ENCODE data around the gene MVK.
"Not testable (repeated sequence)": the region's sequence is repeated elsewhere in the genome, so short reads cannot be mapped to it uniquely, and the experiment has no call there.

The MVK gene

DNA sequence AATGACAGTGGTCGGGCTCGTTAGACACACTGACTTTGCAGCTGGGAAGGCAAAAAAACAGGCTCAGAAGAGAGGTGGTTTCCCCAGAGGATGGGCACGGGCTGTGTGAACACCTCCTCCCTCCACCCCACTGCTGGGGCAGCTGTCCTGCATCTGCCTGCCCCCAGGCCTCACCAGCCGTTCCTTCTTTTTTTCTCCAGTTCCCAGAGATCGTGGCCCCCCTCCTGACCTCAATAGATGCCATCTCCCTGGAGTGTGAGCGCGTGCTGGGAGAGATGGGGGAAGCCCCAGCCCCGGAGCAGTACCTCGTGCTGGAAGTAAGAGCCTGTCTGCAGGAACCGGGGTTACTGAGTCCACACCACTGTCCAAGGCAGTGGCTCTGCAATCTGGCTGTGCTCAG, 17.4 kb downstream of the MVK start:
- no peak for DNase-seq (ENCODE audit: low spot score)

DNA sequence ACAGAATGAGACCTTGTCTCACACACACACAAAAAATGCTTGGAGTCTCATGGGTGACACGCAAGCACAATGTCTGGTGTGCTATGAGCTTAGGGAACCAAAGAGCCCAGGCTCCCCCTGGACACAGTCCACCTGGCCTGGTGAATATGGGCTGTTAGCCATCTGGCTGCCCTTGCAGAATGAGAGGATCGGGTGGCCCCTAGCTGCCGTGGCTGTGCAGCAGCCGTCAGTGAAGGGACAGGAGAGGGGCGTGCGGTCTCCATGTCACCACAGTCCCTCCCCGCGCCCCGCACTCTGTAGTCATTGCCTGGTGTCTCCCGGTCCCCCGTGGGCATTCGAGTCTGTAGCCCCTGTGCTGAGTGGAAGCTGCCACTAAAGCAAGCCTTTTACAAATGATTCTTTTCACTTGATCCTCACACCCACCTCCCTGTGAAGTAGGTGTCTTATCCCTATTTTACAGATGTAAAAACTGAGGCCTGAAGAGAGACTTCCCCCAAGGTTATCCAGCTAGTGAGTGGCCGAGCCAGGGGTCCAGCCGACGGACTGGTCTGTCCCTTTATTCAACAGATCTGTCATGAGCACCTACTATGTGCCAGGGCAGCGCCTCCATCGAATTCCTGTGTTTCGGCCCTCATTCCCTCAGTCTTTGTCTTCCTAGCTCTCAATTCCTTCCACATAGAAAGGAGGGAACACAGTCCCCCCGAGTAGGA, 18.8 kb downstream of the MVK start:
- DNase-seq (ENCODE audit: low spot score), result no peak

DNA sequence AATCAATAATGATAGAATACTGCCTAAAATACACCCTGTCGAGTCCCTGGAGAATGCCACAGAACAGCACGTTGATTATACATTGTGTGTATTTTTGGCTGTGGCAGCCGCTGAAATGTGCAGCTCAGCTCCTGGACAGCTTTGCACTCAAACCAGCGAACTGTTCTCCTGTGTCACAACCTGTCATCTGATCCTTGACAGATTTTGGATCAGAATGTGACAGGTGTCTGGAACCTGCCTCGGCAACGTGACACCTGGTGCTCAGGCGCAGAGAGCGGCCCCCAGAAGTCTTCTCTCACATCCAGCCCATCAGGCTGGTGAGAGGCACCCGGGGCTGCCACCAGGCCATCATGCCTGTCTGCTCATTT, 19.3 kb downstream of the MVK start:
- no peak for DNase-seq (ENCODE audit: low spot score)

DNA sequence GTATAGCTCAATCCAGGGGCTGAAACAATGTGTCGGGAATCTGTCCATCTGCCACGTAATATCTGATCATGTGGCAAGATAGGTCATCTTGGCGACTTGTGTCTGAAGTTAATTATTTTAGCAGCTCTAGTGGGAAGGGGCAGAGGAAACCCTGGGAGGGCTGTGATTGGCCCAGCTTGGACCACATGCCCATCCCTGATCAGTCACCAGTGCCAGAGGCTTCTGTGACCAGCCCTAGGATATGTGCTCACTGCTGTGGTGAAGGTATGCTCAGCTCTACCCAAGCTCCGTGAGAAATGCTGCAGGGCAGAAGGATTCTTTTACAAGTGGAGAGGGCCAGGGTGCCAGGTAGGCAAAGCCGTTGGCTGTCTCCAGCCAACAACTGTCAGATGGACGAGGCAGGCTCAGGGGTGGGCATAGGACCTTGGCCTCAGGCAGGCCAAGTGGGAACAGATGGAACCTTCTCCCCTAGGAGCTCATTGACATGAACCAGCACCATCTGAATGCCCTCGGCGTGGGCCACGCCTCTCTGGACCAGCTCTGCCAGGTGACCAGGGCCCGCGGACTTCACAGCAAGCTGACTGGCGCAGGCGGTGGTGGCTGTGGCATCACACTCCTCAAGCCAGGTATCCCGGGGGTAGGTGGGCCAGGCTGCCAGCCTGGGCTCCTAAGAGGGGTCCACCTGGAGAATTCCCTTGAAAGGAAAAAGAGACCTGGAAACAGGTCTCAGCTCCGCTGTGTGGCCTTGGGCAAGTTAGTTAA, 21.1 kb downstream of the MVK start:
- DNase-seq (ENCODE audit: low spot score), result no peak

DNA sequence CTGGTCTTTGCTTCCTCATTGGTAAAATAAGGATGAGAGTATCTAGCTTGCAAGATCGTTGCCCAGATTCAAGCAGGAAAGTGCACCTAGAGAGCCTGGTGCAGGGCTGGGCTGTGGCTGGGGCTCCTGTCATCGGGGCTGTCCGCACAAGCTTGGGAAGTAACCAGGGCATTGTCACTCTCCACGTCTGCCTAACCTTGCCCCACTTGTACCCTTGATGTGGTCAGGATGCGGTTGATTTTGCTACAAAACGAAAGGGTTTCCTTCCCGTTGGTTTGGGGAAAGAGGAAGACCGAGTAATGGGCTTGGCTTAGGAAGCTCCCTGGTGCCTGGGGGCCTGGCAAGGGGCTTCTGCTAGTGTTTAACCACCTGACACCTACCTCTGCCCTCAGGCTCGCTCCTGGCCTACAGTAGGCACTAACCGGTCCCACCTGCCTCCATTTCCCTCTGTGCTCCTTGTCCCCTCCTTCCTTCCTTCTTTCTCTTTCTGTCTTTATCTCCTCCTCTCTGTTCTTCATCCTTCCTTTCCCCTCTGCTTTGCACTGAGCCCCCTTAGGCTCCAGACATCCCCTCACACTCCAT, 21.8 kb downstream of the MVK start:
- no peak for DNase-seq (ENCODE audit: low spot score)

- DNase-seq (ENCODE audit: low spot score), result no peak
Measured at GRCh38 chr12:109596418-109597244, 23.0 kb downstream of the MVK start.

DNA sequence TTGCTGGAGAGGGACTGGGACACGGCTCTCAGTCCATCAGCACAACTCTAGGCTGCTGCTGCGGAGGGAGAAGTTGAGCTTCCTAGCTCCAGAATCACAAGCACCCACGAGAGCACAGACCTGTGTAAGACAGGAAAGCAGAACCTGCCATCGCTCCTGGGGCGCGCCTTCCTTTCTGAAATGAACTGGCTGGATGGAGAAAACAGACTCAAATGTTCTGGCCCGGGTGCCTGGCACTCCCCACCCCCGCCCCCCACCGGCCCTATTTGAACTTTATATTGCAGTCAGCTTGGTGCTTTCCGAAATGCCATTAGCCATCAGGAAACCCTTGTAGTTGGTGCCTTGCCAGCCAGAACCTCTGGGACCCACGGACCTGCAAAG, 23.8 kb downstream of the MVK start:
- no peak for DNase-seq (ENCODE audit: low spot score)

- peak; percentile 87 for DNase-seq (ENCODE audit: low spot score)
Measured at GRCh38 chr12:109597795-109598427, 24.3 kb downstream of the MVK start.

DNA sequence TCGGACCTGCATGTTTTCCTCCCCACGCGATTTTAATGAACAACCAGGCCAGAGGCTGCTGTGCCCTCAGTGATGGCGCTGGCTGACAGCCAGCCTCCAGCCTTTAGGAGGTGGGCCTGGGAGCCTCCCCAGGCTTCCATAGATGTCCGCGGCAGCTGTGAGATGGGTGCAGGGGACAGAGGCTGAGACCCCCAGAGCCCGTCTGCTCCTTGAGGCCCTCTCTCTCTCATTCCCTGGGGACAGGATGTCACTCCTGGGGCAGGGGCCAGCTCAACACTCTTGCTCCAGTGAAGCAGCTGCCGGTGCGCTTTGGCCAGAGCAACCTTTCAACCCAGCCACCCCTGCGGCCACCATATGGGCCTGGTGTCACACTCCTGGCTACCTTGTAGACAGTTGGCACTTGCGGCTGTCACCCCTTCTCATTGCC, 24.8 kb downstream of the MVK start:
- no peak for DNase-seq (ENCODE audit: low spot score)

DNA sequence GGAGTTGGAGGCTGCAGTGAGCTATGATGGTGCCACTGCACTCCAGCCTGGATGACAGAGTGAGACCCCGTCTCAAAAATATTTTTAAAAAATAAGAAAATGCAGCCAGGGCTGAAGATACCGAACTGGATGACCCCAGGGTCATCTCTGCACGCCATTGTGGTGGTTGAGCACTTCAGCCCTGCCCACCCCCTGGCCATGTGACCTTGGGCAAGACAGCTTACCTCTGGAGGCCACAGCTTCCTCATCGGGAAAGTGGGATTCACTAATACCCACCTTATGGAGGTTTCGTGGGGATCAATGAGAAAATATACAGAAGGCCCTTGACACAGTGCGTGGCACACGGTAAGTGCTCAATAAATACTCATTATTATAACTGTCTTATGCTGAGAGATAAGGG, 25.5 kb downstream of the MVK start:
- DNase-seq (ENCODE audit: low spot score), result no peak

DNA sequence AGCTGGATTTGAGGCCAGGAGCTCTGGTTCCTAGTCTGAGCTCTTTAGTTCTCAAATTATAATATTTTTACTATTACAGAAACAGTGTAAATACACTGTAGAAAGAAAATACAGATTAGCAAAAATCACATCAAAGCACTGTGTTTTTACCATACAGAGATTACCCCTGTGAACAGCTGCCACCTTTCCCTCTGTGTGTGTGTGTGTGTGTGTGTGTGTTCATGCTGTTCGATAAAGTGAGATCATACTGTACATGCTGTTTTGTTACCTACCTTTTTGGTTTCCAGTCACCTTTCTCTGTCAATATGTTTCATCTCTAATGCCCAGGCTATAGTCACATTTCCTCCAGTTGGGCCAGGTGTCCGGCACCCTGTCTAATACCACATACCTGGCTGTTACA, 26.9 kb downstream of the MVK start:
- no peak for DNase-seq (ENCODE audit: low spot score)

GRCh38 chr12:109600995-109601394, 27.4 kb downstream of the MVK start:
- DNase-seq (ENCODE audit: low spot score), result no peak

- DNase-seq (ENCODE audit: low spot score), result no peak
Measured at GRCh38 chr12:109601557-109601956, 28.0 kb downstream of the MVK start.

- not testable (repeated sequence) for DNase-seq (ENCODE audit: low spot score)
Measured at GRCh38 chr12:109602132-109602531, 28.5 kb downstream of the MVK start.

- DNase-seq (ENCODE audit: low spot score), result no peak
Measured at GRCh38 chr12:109604132-109604585, 30.6 kb downstream of the MVK start.

DNA sequence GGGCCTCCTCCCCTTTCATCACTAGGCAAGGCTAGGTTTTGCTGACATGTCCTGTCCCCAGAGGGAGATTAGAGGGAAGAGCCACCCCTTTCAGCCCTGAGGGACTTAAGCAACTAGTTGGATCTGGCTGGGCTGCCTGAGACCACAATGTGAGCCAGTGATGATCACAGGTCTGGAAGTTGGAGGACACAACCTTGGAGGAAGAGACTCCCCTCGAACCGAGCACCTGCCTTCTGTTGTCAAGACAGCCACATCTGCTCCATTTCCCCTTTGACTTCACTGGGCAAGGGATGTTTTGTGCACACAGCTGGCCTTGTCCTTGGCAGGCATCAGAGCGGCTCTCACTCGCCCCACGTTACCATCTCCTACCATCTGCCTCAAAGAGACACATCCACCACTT, 31.4 kb downstream of the MVK start:
- no peak for DNase-seq (ENCODE audit: low spot score)

GRCh38 chr12:109605599-109606228, 32.1 kb downstream of the MVK start:
- no peak for DNase-seq (ENCODE audit: low spot score)

- peak; percentile 75 for DNase-seq (ENCODE audit: low spot score)
Measured at GRCh38 chr12:109606320-109607028, 32.9 kb downstream of the MVK start.

- DNase-seq (ENCODE audit: low spot score), result no peak
Measured at GRCh38 chr12:109607618-109608017, 34.0 kb downstream of the MVK start.

- DNase-seq (ENCODE audit: low spot score), result no peak
Measured at GRCh38 chr12:109608270-109608669, 34.7 kb downstream of the MVK start.

DNA sequence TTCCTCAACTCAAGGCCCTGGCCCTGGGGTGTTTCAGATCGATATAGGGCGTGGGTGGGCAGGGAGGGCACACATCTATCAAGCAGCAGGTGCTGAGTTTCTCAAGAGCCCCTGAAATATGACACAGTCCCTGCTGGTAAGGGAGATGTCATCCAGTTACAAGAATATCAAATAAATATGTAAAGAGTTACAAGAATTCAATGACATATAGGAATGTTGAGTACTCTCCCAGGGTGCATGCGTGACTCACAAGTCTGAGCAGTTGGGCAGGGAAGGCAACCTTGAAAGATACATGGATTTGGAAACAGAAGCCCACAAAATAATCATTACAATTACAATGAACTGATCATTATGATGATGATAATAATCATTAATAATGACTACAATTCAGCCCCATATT, 35.2 kb downstream of the MVK start:
- no peak for DNase-seq (ENCODE audit: low spot score)

Data from pons (tissue), 1 donor.